ENCODE results near the gene NLRP3.

- TF ChIP-seq CTCF (IDR thresholded peaks at IDR 0.05 in 4 of 5, conservative IDR thresholded peaks at IDR 0.05 in 1 of 5) (no peak), POLR2A (IDR thresholded peaks at IDR 0.05) (no peak)
Observed at GRCh38 chr1:247494767-247495166, 78.8 kb downstream of the NLRP3 start.
